GM12873 (cell line): ENCODE data around the gene DCANP1.

Experiments
- CTCF ChIP-seq: IDR thresholded peaks from 2 replicates; pipeline ENCODE4 v1.5.1; 2012; ENCODE audit warnings: low read depth, mild to moderate bottlenecking, moderate library complexity, low read length, control low read depth; ENCODE audit not compliant: insufficient read depth; ENCODE audit errors: missing control alignments

DCANP1 gene

DNA sequence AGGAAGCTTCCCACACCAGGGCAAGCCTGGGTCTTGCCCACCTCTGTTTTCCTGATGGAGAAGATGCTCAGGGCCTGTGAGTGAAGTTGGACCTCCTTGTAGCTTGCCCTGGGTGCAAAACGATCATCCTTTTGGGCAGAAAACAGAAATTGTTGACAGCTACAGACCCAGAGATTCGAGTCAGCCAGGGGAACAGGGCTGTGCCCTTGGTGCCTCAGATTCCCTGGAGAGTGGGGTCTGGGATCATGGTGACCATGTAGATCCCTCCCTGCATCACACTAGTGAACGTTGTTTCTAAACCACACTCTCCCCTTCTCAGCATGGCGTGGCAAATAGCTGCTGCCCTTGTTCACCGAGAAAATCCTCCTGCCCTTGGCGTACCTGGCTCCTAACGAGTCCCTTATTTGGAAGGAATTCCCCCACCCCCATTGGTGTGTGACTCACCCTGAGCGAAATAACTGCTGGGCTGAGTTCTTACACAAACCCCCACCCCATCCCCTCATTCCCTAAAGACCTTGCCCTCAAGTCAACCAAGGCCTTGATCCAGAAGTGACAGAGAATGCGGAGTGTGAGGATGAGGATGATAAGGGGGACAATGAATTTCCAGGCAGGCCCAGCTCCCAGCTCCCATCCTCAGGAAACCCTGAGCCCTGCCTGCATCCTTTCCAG lies 1.1 kb upstream of the DCANP1 start:
- TF ChIP-seq CTCF: no peak

DNA sequence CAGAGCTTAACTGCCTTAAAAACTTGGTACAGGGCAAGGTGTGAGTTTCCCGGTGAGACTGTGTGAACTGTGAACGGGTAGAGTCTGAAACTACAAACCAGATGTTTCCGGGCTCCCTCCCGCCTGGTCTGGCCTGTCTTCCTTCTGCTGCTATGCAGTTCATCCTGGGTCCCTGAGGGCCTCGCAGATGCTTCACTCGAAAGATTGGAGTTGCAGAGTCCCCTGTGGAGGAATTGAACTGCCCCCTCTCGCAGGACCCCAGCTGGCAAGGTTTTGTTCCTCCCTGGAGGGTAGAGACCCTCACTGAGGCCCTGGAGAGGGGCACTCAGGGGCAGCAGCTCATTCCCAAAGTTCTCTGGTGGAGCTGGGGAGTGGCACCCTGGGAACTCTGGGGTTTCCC lies 533 bp downstream of the DCANP1 start:
- no peak for TF ChIP-seq CTCF

- TF ChIP-seq CTCF: no peak
Observed at GRCh38 chr5:135446206-135446605, 942 bp downstream of the DCANP1 start.

- TF ChIP-seq CTCF: no peak
Observed at GRCh38 chr5:135445306-135445985, 1.7 kb downstream of the DCANP1 start.

GRCh38 chr5:135444881-135445280 lies 2.3 kb downstream of the DCANP1 start:
- no peak for TF ChIP-seq CTCF

GRCh38 chr5:135444360-135444759 lies 2.8 kb downstream of the DCANP1 start:
- no peak for TF ChIP-seq CTCF

GRCh38 chr5:135443161-135443960 lies 3.8 kb downstream of the DCANP1 start:
- TF ChIP-seq CTCF: no peak
